GM12878 (cell line): Measurements from ENCODE around the gene ARL5C. TPM values are rescaled to one million over a fixed set of nuclear protein-coding genes. Genes with fewer than 3 reads are reported as not detected.

ENCODE experiments used
- ATAC-seq: fragments of 200-7000 bp; cut with Tn5 transposase; 3 replicates; pipeline ENCODE4 v1.9.1; 2020; ENCODE audit warnings: mild to moderate bottlenecking, moderate library complexity
- BruUV-seq: library from RNA; stranded (reverse); fragments of 400-500 nt; replicated peaks from 2 replicates; lab custom pipeline; 2021; lab: Mats Ljungman, UMichigan
- CTCF ChIA-PET: fragments of 300-600 bp; sonication (Branson Sonifier 250); formaldehyde crosslinking; extraction: SDS; loops from one replicate; lab custom pipeline; 2021; ENCODE audit warnings: inconsistent platforms; lab: Yijun Ruan, JAX
- POLR2A ChIA-PET: fragments of 350-600 bp; formaldehyde crosslinking; extraction: SDS; loops from one replicate; lab custom pipeline; 2021; ENCODE audit warnings: inconsistent platforms; lab: Charles Lee
- RAD21 ChIA-PET: fragments of 300-600 bp; sonication (Branson Sonifier 250); formaldehyde crosslinking; loops from one replicate; lab custom pipeline; 2023; ENCODE audit warnings: antibody characterized with exemption; ENCODE audit not compliant: unreplicated experiment; lab: Charles Lee
- SMC1A ChIA-PET: fragments of 300-600 bp; sonication (Branson Sonifier 250); formaldehyde crosslinking; loops from one replicate; lab custom pipeline; 2023; ENCODE audit not compliant: unreplicated experiment, uncharacterized antibody; lab: Charles Lee
- DNase-seq: peaks from one replicate; pipeline ENCODE4 v3.0.0-alpha.2; 2011; ENCODE audit warnings: low read depth, low spot score
- FAIRE-seq: peaks from 3 replicates; lab custom pipeline; 2011; peaks lifted over from hg19 to GRCh38; lab: Jason Lieb, UNC
- H2AFZ ChIP-seq: 2 replicates; pipeline ENCODE4 v1.6.0; 2011; ENCODE audit warnings: low read depth, low read length, control low read depth; ENCODE audit not compliant: control insufficient read depth
- H3K27ac ChIP-seq: 2 replicates; pipeline ENCODE4 v1.5.1; 2011; ENCODE audit warnings: control low read depth; ENCODE audit not compliant: control insufficient read depth, insufficient read depth
- H3K27me3 ChIP-seq, 2 experiments: replicated peaks in 1 of 2; 2 replicates each; pipeline versions ENCODE4 v1.6.0 to v1.6.1; 2011; ENCODE audit warnings: low read length in 1 of 2; ENCODE audit not compliant: control insufficient read depth in 2 of 2, insufficient read depth in 2 of 2
- H3K36me3 ChIP-seq, 2 experiments: 2 replicates each; pipeline ENCODE4 v1.5.1; 2011; ENCODE audit warnings: low read length in 1 of 2; ENCODE audit not compliant: control insufficient read depth in 2 of 2, insufficient read depth in 2 of 2
- H3K4me1 ChIP-seq: 2 replicates; pipeline ENCODE4 v1.6.1; 2011; ENCODE audit warnings: mild to moderate bottlenecking, low read length, moderate library complexity, mixed read lengths; ENCODE audit not compliant: control insufficient read depth, insufficient read depth
- H3K4me2 ChIP-seq: 2 replicates; pipeline ENCODE4 v1.6.0; 2011; ENCODE audit warnings: control low read depth; ENCODE audit not compliant: control insufficient read depth, insufficient read depth
- H3K4me3 ChIP-seq: fragments of 200-600 bp; sonication (generic); 2 replicates; pipeline ENCODE4 v1.5.1; 2016
- H3K79me2 ChIP-seq: 2 replicates; pipeline ENCODE4 v1.6.0; 2011; ENCODE audit warnings: low read length; ENCODE audit not compliant: control insufficient read depth, insufficient read depth
- H3K9ac ChIP-seq: 2 replicates; pipeline ENCODE4 v1.8.0; 2011; ENCODE audit warnings: low read length, control low read depth, mixed read lengths; ENCODE audit not compliant: control insufficient read depth, insufficient read depth
- H3K9me3 ChIP-seq: replicated peaks from 3 replicates; pipeline ENCODE4 v1.5.1; 2011; ENCODE audit warnings: mild to moderate bottlenecking, low read length; ENCODE audit not compliant: control insufficient read depth, insufficient read depth
- H4K20me1 ChIP-seq: 2 replicates; pipeline ENCODE4 v1.6.0; 2011; ENCODE audit not compliant: control insufficient read depth, insufficient read depth
- BHLHE40 ChIP-seq, 2 experiments: fragments of 450-650 bp in 1 of 2; IDR thresholded peaks; 2 replicates each; pipeline ENCODE4 v1.6.1; 2011 to 2017; ENCODE audit warnings: low read depth in 2 of 2, borderline replicate concordance in 1 of 2, improper control_type of control experiment in 1 of 2, low read length in 1 of 2, mild to moderate bottlenecking in 1 of 2
- CHD2 ChIP-seq: IDR thresholded peaks from 2 replicates; pipeline ENCODE4 v1.6.1; 2011; ENCODE audit warnings: low read depth, low read length, improper control_type of control experiment, borderline replicate concordance
- NFXL1 ChIP-seq: fragments of 450-650 bp; IDR thresholded peaks from 2 replicates; pipeline ENCODE4 v1.6.1; 2017; ENCODE audit warnings: antibody characterized with exemption, mild to moderate bottlenecking, borderline replicate concordance
- RAD51 ChIP-seq: fragments of 450-650 bp; IDR thresholded peaks from 2 replicates; pipeline ENCODE4 v1.6.1; 2016; ENCODE audit warnings: moderate library complexity, mild to moderate bottlenecking, inconsistent platforms
- WGBS: methylation state at CpG from one replicate; pipeline ENCODE4 v1.1.6; 2016; ENCODE audit warnings: low lambda C conversion rate; ENCODE audit not compliant: insufficient replicate concordance, insufficient coverage; ENCODE audit errors: missing lambda C conversion rate; 5-methylcytosine and 5-hydroxymethylcytosine counted together
- in situ Hi-C: fragments of 300-500 bp; cut with MboI; formaldehyde crosslinking; loops from 9 replicates; pipeline ENCODE4 v1.14.3; 2018; ENCODE audit warnings: mixed read lengths
- intact Hi-C: fragments of 100-400 bp; cut with micrococcal nuclease; formaldehyde crosslinking; loops from one replicate; pipeline ENCODE4 v1.14.2; 2022; ENCODE audit not compliant: unreplicated experiment
- polyA plus RNA-seq, 11 experiments: library from polyadenylated mRNA; depleted of rRNA in 4 of 11; unstranded in 6 of 11; stranded (reverse) in 5 of 11; fragments of >200 nt; fragmentation: Nextera tagmentation in 4 of 11; fragmentation: Illumina TruSeq in 1 of 11; extraction: Ambion mirVana in 4 of 11; extraction: Trizol in 1 of 11; gene quantifications; 1 replicate in 1 of 11; 2 replicates in 10 of 11; pipeline versions ENCODE4 v1.2.1 to v1.2.3, GENCODE V29; 2011 to 2016; ENCODE audit warnings: inconsistent platforms in 2 of 11, missing spikeins in 2 of 11, low read depth in 1 of 11
- total RNA-seq, 4 experiments: library from RNA; depleted of rRNA in 3 of 4; stranded (reverse); fragments of >200 nt in 3 of 4; fragmentation: Illumina TruSeq in 1 of 4; extraction: Trizol in 1 of 4; gene quantifications; 2 replicates each; pipeline versions ENCODE4 v1.2.1 to v1.2.3, GENCODE V29; 2013 to 2021
- TF ChIP-seq, protein P1 (sequence below): fragments of 450-650 bp; formaldehyde crosslinking; IDR thresholded peaks from 2 replicates; pipeline ENCODE4 v1.4.0; 2020; ENCODE audit warnings: mild to moderate bottlenecking, moderate library complexity

The ARL5C gene
- total and polyA plus RNA-seq, 10 of the 15 experiments (the other 5 are each of a cell fraction or from before 2014, with no cell fraction given) = not detected

DNA sequence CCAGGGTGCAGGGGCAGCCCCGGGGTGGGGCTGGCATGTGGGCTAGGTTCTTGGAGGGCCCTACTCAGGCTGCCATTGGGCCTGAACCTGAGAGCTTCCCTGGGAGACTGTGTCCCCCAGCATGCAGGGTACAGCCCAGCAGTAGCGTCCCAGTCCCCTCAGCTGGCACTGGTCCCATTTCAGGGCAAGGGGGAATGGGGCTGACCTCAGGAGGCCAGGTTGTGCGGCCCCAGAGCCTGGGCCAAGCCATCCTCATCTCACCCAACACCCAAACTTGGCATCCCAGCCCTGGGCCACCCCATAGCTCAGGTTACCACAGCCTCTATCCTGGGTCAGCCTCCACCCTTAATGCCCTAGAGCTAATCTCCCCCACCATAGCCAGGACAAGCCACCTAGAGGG is 20.8 kb downstream of the ARL5C start (continued):
- TF ChIP-seq, protein P1, sequence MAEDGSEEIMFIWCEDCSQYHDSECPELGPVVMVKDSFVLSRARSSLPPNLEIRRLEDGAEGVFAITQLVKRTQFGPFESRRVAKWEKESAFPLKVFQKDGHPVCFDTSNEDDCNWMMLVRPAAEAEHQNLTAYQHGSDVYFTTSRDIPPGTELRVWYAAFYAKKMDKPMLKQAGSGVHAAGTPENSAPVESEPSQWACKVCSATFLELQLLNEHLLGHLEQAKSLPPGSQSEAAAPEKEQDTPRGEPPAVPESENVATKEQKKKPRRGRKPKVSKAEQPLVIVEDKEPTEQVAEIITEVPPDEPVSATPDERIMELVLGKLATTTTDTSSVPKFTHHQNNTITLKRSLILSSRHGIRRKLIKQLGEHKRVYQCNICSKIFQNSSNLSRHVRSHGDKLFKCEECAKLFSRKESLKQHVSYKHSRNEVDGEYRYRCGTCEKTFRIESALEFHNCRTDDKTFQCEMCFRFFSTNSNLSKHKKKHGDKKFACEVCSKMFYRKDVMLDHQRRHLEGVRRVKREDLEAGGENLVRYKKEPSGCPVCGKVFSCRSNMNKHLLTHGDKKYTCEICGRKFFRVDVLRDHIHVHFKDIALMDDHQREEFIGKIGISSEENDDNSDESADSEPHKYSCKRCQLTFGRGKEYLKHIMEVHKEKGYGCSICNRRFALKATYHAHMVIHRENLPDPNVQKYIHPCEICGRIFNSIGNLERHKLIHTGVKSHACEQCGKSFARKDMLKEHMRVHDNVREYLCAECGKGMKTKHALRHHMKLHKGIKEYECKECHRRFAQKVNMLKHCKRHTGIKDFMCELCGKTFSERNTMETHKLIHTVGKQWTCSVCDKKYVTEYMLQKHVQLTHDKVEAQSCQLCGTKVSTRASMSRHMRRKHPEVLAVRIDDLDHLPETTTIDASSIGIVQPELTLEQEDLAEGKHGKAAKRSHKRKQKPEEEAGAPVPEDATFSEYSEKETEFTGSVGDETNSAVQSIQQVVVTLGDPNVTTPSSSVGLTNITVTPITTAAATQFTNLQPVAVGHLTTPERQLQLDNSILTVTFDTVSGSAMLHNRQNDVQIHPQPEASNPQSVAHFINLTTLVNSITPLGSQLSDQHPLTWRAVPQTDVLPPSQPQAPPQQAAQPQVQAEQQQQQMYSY (CRISPR knock-in tag) = no peak
- TF ChIP-seq RAD51 (no peak), CHD2 (no peak), NFXL1 (no peak)
- TF ChIP-seq, all 136 proteins: peak for 0

DNA sequence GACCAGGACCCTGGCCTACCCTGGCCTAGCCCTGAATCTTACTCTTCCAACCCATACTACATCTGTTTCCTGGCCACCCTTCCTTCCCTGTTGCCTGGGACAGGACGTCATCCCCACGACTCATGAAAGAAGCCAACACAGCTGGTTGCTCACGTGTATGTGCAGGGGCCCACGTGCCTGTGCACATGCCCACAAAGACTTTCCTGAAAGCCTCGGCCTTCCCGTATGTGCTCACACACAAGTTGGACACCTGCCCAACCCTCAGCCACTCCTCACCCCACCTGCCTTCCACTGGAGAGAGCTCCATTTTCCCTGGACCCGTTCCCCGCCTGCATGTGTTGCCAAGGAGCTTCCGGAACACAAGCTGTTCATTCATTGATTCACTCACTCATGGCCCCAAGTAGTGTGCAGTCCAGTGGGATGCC is 21.5 kb downstream of the ARL5C start:
- H3K4me2 ChIP-seq = no peak overlapping the region
- no peaks in the 10 kb centered on the region for H4K20me1 ChIP-seq
- SMC1A ChIA-PET = interaction anchor here (1.0 kb wide), 1 partner anchor 9 kb away, joined by 3 read pairs; no protein-coding TSS in a partner anchor
- H3K4me1 ChIP-seq = no peaks in the 10 kb centered on the region
- no TSS peak for BruUV-seq
- RAD21 ChIA-PET = interaction anchor here (2.6 kb wide), 1 partner anchor 162 kb away, joined by 12 read pairs; no protein-coding TSS in a partner anchor
- POLR2A ChIA-PET = no interaction called here
- H3K9ac ChIP-seq = no peak overlapping the region
- CTCF ChIA-PET = interaction anchor here (1.4 to 2.3 kb wide), 4 partner anchors 8 to 409 kb away, joined by 4 to 7 read pairs (median 5); no protein-coding TSS in a partner anchor
- H3K4me3 ChIP-seq = no peak overlapping the region
- no peak for FAIRE-seq
- in situ Hi-C loops (no loop called here), intact Hi-C loops (loop anchor here (10.0 kb wide), 1 partner anchor 50 kb away; no protein-coding TSS in a partner anchor)
- no peak for DNase-seq
- TF ChIP-seq NFXL1 (no peak), BHLHE40 (IDR thresholded peaks at IDR 0.05; ENCODE audit: borderline replicate concordance in 1 of 2, low read depth in 2 of 2, low read length in 1 of 2) (peak in 1 of 2 experiments; percentile 53; a peak in 2 of 4 replicates)
- H3K79me2 ChIP-seq = no peaks in the 10 kb centered on the region
- no peak for ATAC-seq
- H3K9me3 ChIP-seq = no peaks in the 10 kb centered on the region
- no peaks in the 10 kb centered on the region for H3K36me3 ChIP-seq
- H3K27me3 ChIP-seq = peaks cover 0 to 4% of the 10 kb centered on the region in 2 experiments; a peak in 2 of 4 replicates
- no peak overlapping the region for H2AFZ ChIP-seq
- no peak overlapping the region for H3K27ac ChIP-seq
- WGBS = 34% methylated on average over 9 of the region's 9 CpGs
